ENCODE results near the gene NUDT4. TPM values are rescaled to one million over a fixed set of nuclear protein-coding genes. Genes with fewer than 3 reads are reported as not detected.

Gene NUDT4
- total RNA-seq, 1 donor from 2014 or later = 56.8 TPM

DNA sequence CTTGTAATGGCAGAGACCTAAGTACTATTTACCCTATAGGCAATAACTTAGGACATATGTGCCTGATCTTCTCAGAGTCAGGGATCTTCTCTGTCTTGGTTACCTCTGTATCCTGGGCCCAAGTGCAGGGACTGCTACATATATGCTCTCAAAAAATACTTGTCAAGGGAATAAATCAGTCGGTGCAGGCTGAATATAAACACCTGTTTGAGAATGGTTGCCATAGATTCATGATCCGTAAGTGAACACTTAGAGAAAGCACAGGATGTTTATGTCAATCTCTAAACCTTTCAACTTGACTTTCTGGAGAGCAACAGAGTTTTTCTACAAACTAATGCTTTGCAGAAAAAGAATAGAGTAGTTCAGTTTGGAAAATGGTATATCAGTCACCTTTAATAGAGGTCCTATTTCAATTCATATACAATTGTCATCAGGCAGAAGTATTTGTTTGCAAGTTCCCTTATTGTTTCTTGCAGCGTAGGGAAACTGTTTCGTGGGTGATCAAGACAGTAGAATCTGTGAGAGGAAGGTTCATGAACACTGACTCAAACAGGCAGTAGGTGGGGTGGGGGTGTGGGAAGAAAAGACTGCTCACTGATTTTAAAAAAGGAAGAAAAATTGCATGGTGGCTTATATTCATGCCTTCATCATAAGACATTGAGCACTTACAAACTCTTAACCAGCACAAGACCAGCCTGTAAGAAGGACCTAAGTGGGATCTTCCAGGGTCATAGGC is 70.0 kb downstream of the NUDT4 start:
- intact Hi-C loops (cut with DNase I) = no loop called here
- ATAC-seq (no peak), DNase-seq (no peak)
- no peaks in the 10 kb centered on the region for H3K36me3 ChIP-seq
- H3K27me3 ChIP-seq (ENCODE audit: low read depth) = no peaks in the 10 kb centered on the region
- H3K4me1 ChIP-seq = peaks cover 8% of the 10 kb centered on the region
- H3K4me3 ChIP-seq = no peak overlapping the region
- TF ChIP-seq, protein P1, sequence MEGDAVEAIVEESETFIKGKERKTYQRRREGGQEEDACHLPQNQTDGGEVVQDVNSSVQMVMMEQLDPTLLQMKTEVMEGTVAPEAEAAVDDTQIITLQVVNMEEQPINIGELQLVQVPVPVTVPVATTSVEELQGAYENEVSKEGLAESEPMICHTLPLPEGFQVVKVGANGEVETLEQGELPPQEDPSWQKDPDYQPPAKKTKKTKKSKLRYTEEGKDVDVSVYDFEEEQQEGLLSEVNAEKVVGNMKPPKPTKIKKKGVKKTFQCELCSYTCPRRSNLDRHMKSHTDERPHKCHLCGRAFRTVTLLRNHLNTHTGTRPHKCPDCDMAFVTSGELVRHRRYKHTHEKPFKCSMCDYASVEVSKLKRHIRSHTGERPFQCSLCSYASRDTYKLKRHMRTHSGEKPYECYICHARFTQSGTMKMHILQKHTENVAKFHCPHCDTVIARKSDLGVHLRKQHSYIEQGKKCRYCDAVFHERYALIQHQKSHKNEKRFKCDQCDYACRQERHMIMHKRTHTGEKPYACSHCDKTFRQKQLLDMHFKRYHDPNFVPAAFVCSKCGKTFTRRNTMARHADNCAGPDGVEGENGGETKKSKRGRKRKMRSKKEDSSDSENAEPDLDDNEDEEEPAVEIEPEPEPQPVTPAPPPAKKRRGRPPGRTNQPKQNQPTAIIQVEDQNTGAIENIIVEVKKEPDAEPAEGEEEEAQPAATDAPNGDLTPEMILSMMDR (IDR thresholded peaks at IDR 0.05) = no peak
- no peak overlapping the region for H3K27ac ChIP-seq
- H3K9me3 ChIP-seq = no peaks in the 10 kb centered on the region

DNA sequence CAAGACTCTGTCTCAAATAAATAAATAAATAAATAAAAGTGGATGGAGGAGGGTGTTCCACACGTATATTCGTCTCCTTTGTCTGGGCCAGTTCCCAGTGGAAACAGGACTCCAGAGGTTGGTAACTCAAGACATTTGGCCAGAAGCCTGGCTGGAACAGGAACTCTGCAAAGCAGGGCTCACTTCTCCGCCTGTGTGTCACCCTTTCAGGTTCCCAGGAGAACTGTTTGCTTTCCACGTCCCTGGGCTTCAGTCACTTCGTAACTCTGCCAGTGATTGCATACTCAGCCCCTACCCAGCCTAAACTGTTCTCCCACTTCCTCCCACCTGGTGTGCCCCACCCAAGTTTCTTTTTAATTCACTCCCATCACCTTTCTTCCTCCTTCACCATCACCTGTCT is 71.1 kb downstream of the NUDT4 start:
- no peaks in the 10 kb centered on the region for H3K9me3 ChIP-seq
- H3K36me3 ChIP-seq = no peaks in the 10 kb centered on the region
- H3K4me1 ChIP-seq = peaks cover 5% of the 10 kb centered on the region
- ATAC-seq = peak in 1 of 2 donors; percentile 40
- no peak overlapping the region for H3K4me3 ChIP-seq
- intact Hi-C loops (cut with DNase I) = no loop called here
- no peaks in the 10 kb centered on the region for H3K27me3 ChIP-seq (ENCODE audit: low read depth)
- DNase-seq = no peak
- TF ChIP-seq, protein P1 (IDR thresholded peaks at IDR 0.05) = no peak
- H3K27ac ChIP-seq = no peak overlapping the region

DNA sequence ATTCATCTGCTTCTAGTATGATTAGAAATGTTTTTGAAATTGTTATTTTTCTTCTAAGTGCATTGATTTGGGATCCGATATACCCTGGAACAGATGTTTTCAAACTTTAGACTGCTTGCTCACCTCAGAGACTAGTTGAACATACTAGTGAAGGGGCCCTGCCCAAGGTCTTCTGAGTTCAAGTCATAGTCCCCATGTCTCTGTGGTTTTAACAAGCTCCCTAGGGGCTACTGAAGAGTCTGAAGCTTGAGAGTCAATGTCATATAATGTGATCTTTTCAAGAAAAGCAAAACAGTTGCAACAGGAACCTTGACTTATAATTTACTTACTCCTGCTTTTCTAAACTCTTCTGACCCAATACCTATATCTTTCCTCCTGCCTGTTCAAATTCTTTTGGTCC is 71.6 kb downstream of the NUDT4 start:
- intact Hi-C loops (cut with DNase I) = no loop called here
- Histone ChIP-seq H3K27me3 (ENCODE audit: low read depth) (no peaks in the 10 kb centered on the region), H3K4me3 (no peak overlapping the region), H3K27ac (no peak overlapping the region), H3K36me3 (no peaks in the 10 kb centered on the region), H3K4me1 (peaks cover 5% of the 10 kb centered on the region), H3K9me3 (no peaks in the 10 kb centered on the region)
- TF ChIP-seq, protein P1 (IDR thresholded peaks at IDR 0.05) = no peak
- DNase-seq (no peak), ATAC-seq (no peak)

DNA sequence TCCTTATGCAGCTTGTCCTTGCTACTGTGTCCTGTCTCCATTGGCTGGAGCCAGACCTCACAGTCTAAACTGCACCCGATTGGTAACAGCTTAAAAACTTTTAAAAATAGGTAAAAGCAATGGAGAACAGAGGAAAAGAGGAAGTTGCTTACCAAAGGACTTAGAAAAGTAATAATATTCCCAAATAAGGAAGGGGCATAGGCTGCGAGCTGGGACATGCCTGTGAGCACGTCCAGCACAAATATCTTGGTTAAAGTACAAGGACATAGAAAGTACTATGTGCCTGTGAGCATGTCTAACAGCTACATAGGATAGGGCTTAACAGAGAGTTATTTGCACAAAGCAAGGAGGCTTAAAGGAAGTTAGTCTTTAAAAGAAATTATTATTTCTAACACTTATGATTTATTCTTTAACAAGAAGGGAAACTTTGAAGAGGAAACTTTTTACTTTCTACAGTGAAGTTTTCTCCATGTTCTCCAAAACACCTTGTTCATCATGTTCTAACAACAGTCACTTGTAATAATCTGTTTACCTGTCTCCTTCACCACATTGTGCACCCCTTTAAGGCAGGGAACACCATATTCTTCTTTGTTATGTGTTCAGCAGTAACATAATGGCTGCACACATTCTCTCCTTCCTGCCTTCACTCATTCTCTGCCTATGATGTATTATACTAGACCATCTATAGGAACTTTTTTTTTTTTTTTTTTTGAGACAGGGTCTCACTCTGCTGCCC is 73.9 kb downstream of the NUDT4 start:
- intact Hi-C loops (cut with DNase I) = no loop called here
- H3K4me3 ChIP-seq = no peak overlapping the region
- no peaks in the 10 kb centered on the region for H3K27me3 ChIP-seq (ENCODE audit: low read depth)
- H3K36me3 ChIP-seq = no peaks in the 10 kb centered on the region
- H3K9me3 ChIP-seq = no peaks in the 10 kb centered on the region
- no peak for DNase-seq
- no peak for ATAC-seq
- peaks cover 5% of the 10 kb centered on the region for H3K4me1 ChIP-seq
- no peak overlapping the region for H3K27ac ChIP-seq
- TF ChIP-seq, protein P1 (IDR thresholded peaks at IDR 0.05) = no peak

DNA sequence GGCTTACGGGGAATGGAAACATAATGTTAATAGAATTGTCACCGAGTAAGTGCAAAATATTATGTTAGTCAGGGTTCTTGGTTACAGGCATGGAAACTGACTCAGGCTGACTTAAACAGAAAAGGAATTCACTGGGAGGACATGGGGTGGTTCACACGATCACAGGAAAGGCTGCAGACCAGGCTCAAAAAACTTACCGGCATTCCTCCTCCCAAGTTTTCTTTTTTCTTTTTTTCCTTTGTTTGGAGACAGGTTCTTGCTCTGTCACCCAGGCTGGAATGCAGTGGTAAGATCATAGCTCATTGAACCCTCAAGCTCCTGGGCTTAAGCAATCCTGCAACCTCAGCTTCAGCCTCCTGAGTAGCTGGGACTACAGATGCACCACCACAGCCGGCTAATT is 75.9 kb downstream of the NUDT4 start:
- TF ChIP-seq, protein P1 (IDR thresholded peaks at IDR 0.05) = no peak
- intact Hi-C loops (cut with DNase I) = no loop called here
- H3K27ac ChIP-seq = no peak overlapping the region
- no peak overlapping the region for H3K4me3 ChIP-seq
- no peaks in the 10 kb centered on the region for H3K36me3 ChIP-seq
- no peaks in the 10 kb centered on the region for H3K27me3 ChIP-seq (ENCODE audit: low read depth)
- DNase-seq (no peak), ATAC-seq (no peak)
- no peaks in the 10 kb centered on the region for H3K4me1 ChIP-seq
- no peaks in the 10 kb centered on the region for H3K9me3 ChIP-seq
